PC-3 (cell line): Measurements from ENCODE around the gene GRIN1. TPM values are rescaled to one million over a fixed set of nuclear protein-coding genes. Genes with fewer than 3 reads are reported as not detected.
A peak's percentile ranks its signal among the peaks of the same experiment; 100 is the strongest.

Experiments used
- ATAC-seq: fragments of 200-7000 bp; cut with Tn5 transposase; 2 replicates; pipeline ENCODE4 v1.9.1; 2020; ENCODE audit warnings: mild to moderate bottlenecking, moderate library complexity
- BruUV-seq: library from RNA; stranded (reverse); fragments of 400-500 nt; replicated peaks from 2 replicates; lab custom pipeline; 2021; lab: Mats Ljungman, UMichigan
- CTCF ChIA-PET: fragments of 300-600 bp; sonication (Branson Sonifier 250); formaldehyde crosslinking; loops from one replicate; lab custom pipeline; 2022; ENCODE audit warnings: antibody characterized with exemption; lab: Charles Lee
- POLR2A ChIA-PET: fragments of 300-600 bp; sonication (Branson Sonifier 250); formaldehyde crosslinking; loops from one replicate; lab custom pipeline; 2022; ENCODE audit warnings: antibody characterized with exemption; ENCODE audit not compliant: unreplicated experiment; lab: Charles Lee
- DNase-seq: peaks from one replicate; pipeline ENCODE4 v3.0.0-alpha.2; 2015
- H2AFZ ChIP-seq: fragments of 300-600 bp; sonication (generic); 2 replicates; pipeline ENCODE4 v1.6.0; 2016; ENCODE audit warnings: antibody characterized with exemption, low read length
- H3F3A ChIP-seq: fragments of 300-600 bp; sonication (generic); one replicate; pipeline ENCODE4 v1.6.0; 2017; ENCODE audit warnings: antibody characterized with exemption, low read length, control low read depth, mild to moderate bottlenecking; ENCODE audit not compliant: unreplicated experiment
- H3K27ac ChIP-seq: fragments of 300-600 bp; sonication (generic); 2 replicates; pipeline ENCODE4 v1.5.1; 2016; ENCODE audit warnings: mild to moderate bottlenecking, low read length
- H3K27me3 ChIP-seq: fragments of 300-600 bp; sonication (generic); 2 replicates; pipeline ENCODE4 v1.6.1; 2016; ENCODE audit warnings: low read length, mixed read lengths
- H3K36me3 ChIP-seq: fragments of 300-600 bp; sonication (generic); 2 replicates; pipeline ENCODE4 v1.6.1; 2016; ENCODE audit warnings: low read depth, mixed run types, low read length, mixed read lengths
- H3K4me1 ChIP-seq: fragments of 300-600 bp; sonication (generic); 2 replicates; pipeline ENCODE4 v1.5.1; 2016; ENCODE audit warnings: low read length; ENCODE audit not compliant: insufficient read depth
- H3K4me2 ChIP-seq: fragments of 300-600 bp; sonication (generic); 2 replicates; pipeline ENCODE4 v1.6.0; 2016; ENCODE audit warnings: low read length
- H3K4me3 ChIP-seq: fragments of 300-600 bp; sonication (generic); 2 replicates; pipeline ENCODE4 v1.5.1; 2016; ENCODE audit warnings: mild to moderate bottlenecking, low read length, mixed read lengths
- H3K79me2 ChIP-seq: fragments of 300-600 bp; sonication (generic); 2 replicates; pipeline ENCODE4 v1.6.1; 2017; ENCODE audit warnings: low read length, mixed read lengths
- H3K9ac ChIP-seq: fragments of 300-600 bp; sonication (generic); 2 replicates; pipeline ENCODE4 v1.6.0; 2016; ENCODE audit warnings: mild to moderate bottlenecking, low read length
- H3K9me2 ChIP-seq: fragments of 300-600 bp; sonication (generic); replicated peaks from 2 replicates; pipeline ENCODE4 v1.6.1; 2016; ENCODE audit warnings: mixed run types, low read length, mixed read lengths
- H3K9me3 ChIP-seq: fragments of 300-600 bp; sonication (generic); 2 replicates; pipeline ENCODE4 v1.6.1; 2016; ENCODE audit warnings: low read length, mixed read lengths
- H4K20me1 ChIP-seq: fragments of 300-600 bp; sonication (generic); 2 replicates; pipeline ENCODE4 v1.6.1; 2016; ENCODE audit warnings: low read length, mixed read lengths
- EZH2 ChIP-seq: fragments of 300-600 bp; sonication (generic); IDR thresholded peaks from one replicate; pipeline ENCODE4 v1.6.1; 2017; ENCODE audit warnings: antibody characterized with exemption, mild to moderate bottlenecking, low read length; ENCODE audit not compliant: unreplicated experiment
- EZH2phosphoT487 ChIP-seq: fragments of 300-600 bp; sonication (generic); IDR thresholded peaks from 2 replicates; pipeline ENCODE4 v1.6.1; 2018; ENCODE audit warnings: mild to moderate bottlenecking, antibody characterized with exemption, low read length, borderline replicate concordance
- intact Hi-C: fragments of 100-400 bp; cut with micrococcal nuclease; formaldehyde crosslinking; loops from 2 replicates; pipeline ENCODE4 v1.9.0; 2023
- microRNA-seq: library from miRNA; unstranded; fragments of <30 nt; microRNA quantifications from one replicate; pipeline ENCODE4 v1.1.0, GENCODE V29; 2020; ENCODE audit not compliant: unreplicated experiment
- total RNA-seq: library from RNA; depleted of rRNA; stranded (reverse); fragments of >200 nt; gene quantifications from 2 replicates; pipeline ENCODE4 v1.2.3, GENCODE V29; 2014; rRNA removed
- TF ChIP-seq, protein P1 (sequence below): fragments of 300-600 bp; sonication (generic); conservative IDR thresholded peaks from 2 replicates; pipeline ENCODE4 v1.5.1; 2017; ENCODE audit warnings: antibody characterized with exemption, low read depth, mild to moderate bottlenecking, low read length

The GRIN1 gene
- total RNA-seq, 1 experiment from 2014 or later: 0.11 TPM

DNA sequence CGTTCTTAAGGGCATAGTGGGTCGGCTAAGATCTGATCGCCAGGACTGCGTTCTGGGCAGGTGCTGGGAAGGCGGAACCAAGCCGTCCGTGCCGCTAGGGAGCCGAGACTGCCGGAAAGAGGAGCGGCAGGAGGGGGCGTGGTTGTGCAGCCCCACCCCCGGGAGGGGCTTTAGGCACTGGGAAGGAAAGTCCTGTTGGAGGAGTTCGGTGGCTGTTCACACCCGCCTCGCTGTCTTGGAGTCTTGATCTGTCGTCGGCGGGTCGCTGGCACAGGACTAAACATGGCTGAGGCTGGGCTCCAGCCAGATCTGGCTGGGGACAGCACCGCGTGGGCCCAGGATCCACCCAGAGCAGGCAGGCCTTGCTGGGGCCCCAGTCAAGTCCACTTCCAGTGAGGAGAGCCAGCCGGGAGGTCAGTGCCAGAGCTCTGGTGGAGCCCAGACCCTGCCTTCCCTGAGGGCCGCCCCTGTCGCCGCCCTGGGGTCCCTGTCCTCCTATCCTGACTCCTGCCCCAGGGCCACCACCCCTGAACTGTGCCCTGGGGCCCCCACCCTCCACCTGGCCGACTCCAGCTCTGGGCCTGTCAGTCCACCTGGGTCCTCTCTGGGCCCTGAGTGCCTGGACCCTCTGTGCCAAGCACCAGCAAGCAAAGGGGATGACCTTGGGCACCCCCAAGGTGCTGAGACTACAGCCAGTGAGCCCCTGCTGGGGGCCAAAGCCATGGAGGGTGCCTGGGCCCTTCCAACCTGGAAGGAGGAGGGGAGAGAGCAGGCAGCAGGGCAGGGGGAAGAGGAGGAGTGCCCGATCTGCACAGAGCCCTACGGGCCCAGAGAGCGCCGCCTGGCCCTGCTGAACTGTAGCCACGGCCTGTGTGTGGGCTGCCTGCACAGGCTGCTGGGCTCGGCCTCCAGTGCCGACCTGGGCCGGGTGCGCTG is 78.6 kb downstream of the GRIN1 start:
- Histone ChIP-seq H3K36me3 (no peaks in the 10 kb centered on the region), H3K9ac (peak overlapping the region; percentile 59), H3K9me3 (no peaks in the 10 kb centered on the region), H3K4me2 (peak overlapping the region; percentile 90), H3K4me1 (peaks cover 24% of the 10 kb centered on the region), H3K27ac (peak overlapping the region; percentile 42), H3K79me2 (no peaks in the 10 kb centered on the region), H3K4me3 (peak overlapping the region; percentile 70), H3K9me2 (no peaks in the 10 kb centered on the region), H2AFZ (peak overlapping the region; percentile 38; the same call in 1 of the 2 replicates), H3F3A (no peaks in the 10 kb centered on the region), H4K20me1 (no peaks in the 10 kb centered on the region), H3K27me3 (no peaks in the 10 kb centered on the region)
- DNase-seq: peak; percentile 84
- TF ChIP-seq, protein P1, sequence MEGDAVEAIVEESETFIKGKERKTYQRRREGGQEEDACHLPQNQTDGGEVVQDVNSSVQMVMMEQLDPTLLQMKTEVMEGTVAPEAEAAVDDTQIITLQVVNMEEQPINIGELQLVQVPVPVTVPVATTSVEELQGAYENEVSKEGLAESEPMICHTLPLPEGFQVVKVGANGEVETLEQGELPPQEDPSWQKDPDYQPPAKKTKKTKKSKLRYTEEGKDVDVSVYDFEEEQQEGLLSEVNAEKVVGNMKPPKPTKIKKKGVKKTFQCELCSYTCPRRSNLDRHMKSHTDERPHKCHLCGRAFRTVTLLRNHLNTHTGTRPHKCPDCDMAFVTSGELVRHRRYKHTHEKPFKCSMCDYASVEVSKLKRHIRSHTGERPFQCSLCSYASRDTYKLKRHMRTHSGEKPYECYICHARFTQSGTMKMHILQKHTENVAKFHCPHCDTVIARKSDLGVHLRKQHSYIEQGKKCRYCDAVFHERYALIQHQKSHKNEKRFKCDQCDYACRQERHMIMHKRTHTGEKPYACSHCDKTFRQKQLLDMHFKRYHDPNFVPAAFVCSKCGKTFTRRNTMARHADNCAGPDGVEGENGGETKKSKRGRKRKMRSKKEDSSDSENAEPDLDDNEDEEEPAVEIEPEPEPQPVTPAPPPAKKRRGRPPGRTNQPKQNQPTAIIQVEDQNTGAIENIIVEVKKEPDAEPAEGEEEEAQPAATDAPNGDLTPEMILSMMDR: no peak
- TF ChIP-seq EZH2 (no peak), EZH2phosphoT487 (no peak)
- peak; percentile 70 for ATAC-seq
- CTCF ChIA-PET: no interaction called here
- intact Hi-C loops: no loop called here
- BruUV-seq: TSS peak; percentile 66
- POLR2A ChIA-PET: interaction anchor here (0.5 to 0.7 kb wide), 2 partner anchors 67 to 131 kb away, joined by 5 to 7 read pairs; no protein-coding TSS in a partner anchor

DNA sequence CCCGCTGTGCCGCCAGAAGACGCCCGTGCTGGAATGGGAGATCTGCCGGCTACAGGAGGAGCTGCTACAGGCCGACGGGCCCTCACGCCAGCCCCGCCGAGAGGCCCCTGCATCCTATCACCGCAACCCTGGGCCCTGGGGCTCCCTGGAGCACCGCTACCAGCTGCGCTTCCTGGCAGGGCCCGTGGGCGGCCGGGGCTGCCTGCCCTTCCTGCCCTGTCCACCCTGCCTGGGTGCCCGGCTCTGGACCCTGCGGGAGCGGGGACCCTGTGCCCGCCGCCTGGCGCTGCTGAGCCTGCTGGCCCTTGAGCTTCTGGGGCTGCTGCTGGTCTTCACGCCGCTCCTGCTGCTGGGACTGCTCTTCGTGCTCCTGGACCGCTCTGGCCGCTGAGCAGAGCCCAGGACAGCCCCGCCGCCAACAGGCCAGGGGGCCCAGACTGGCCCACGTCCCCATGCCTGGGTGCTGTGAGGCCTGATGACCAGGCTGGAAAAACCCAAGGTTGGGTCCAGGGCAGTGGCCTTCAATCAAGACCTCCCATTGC is 79.3 kb downstream of the GRIN1 start:
- peak; percentile 2 for ATAC-seq
- Histone ChIP-seq H3K4me1 (peaks cover 24% of the 10 kb centered on the region), H3F3A (no peaks in the 10 kb centered on the region), H3K4me3 (peak overlapping the region; percentile 70), H3K9me3 (no peaks in the 10 kb centered on the region), H4K20me1 (no peaks in the 10 kb centered on the region), H3K36me3 (no peaks in the 10 kb centered on the region), H3K9me2 (no peaks in the 10 kb centered on the region), H3K9ac (no peak overlapping the region; the same call in 1 of the 2 replicates), H3K79me2 (no peaks in the 10 kb centered on the region), H3K4me2 (peak overlapping the region; percentile 90), H2AFZ (no peak overlapping the region), H3K27me3 (no peaks in the 10 kb centered on the region), H3K27ac (peak overlapping the region; percentile 10)
- ChIA-PET CTCF (no interaction called here), POLR2A (interaction anchor here (0.7 kb wide), 1 partner anchor 68 kb away, joined by 5 read pairs; no protein-coding TSS in a partner anchor)
- no peak for TF ChIP-seq EZH2
- no peak for TF ChIP-seq EZH2phosphoT487
- TF ChIP-seq, protein P1: no peak
- DNase-seq: no peak
- BruUV-seq: no TSS peak
- intact Hi-C loops: no loop called here

Small RNA genes lying within 50 kb of the gene (microRNA-seq; reads per million reads assigned to microRNA genes)
- gene MIR3621: not detected

Other genes with a start within 250 kb of the GRIN1 start
- 138 and 159 TPM in 2 replicates for gene FBXW5, start 194.4 kb upstream of the GRIN1 start, total RNA-seq
- 0.77 TPM in 1 of 2 replicates, not detected in the other for gene C8G, start 193.9 kb upstream of the GRIN1 start, total RNA-seq
- gene LCN12, start 186.9 kb upstream of the GRIN1 start, total RNA-seq: 0.55 TPM in 1 of 2 replicates, not detected in the other
- not detected in 2 replicates for gene PTGDS, start 161.7 kb upstream of the GRIN1 start, total RNA-seq
- gene LCNL1, start 156.2 kb upstream of the GRIN1 start, total RNA-seq: not detected in 2 replicates
- 113 and 137 TPM in 2 replicates for gene PAXX, start 146.7 kb upstream of the GRIN1 start, total RNA-seq
- gene CLIC3, start 142.6 kb upstream of the GRIN1 start, total RNA-seq: 1.4 and 4.3 TPM in 2 replicates
- gene ABCA2, start 110.9 kb upstream of the GRIN1 start, total RNA-seq: 25.9 and 31.5 TPM in 2 replicates
- not detected in 2 replicates for gene FUT7, start 107.1 kb upstream of the GRIN1 start, total RNA-seq
- gene NPDC1, start 93.0 kb upstream of the GRIN1 start, total RNA-seq: 25.4 and 33.3 TPM in 2 replicates
- gene ENTPD2, start 85.1 kb upstream of the GRIN1 start, total RNA-seq: 0.92 and 1.3 TPM in 2 replicates
- gene SAPCD2, start 68.6 kb upstream of the GRIN1 start, total RNA-seq: 98.4 and 134 TPM in 2 replicates
- 5.0 and 6.4 TPM in 2 replicates for gene UAP1L1, start 61.6 kb upstream of the GRIN1 start, total RNA-seq
- 65.5 and 71.6 TPM in 2 replicates for gene MAN1B1, start 52.2 kb upstream of the GRIN1 start, total RNA-seq
- 101 and 103 TPM in 2 replicates for gene DPP7, start 24.4 kb upstream of the GRIN1 start, total RNA-seq
- gene LRRC26, start 30.9 kb downstream of the GRIN1 start, total RNA-seq: 0.40 and 2.0 TPM in 2 replicates
- not detected in 2 replicates for gene TMEM210, start 32.9 kb downstream of the GRIN1 start, total RNA-seq
- gene ANAPC2, start 49.4 kb downstream of the GRIN1 start, total RNA-seq: 21.6 and 30.2 TPM in 2 replicates
- 123 and 148 TPM in 2 replicates for gene SSNA1, start 49.5 kb downstream of the GRIN1 start, total RNA-seq
- 11.3 and 14.7 TPM in 2 replicates for gene TPRN, start 61.6 kb downstream of the GRIN1 start, total RNA-seq
- gene TMEM203, start 66.5 kb downstream of the GRIN1 start, total RNA-seq: 31.3 and 36.4 TPM in 2 replicates
- gene NDOR1, start 66.5 kb downstream of the GRIN1 start, total RNA-seq: 21.5 and 25.7 TPM in 2 replicates
- 1.7 and 2.8 TPM in 2 replicates for gene RNF208, start 83.1 kb downstream of the GRIN1 start, total RNA-seq
- 0.29 and 1.3 TPM in 2 replicates for gene CYSRT1, start 86.0 kb downstream of the GRIN1 start, total RNA-seq
- 1.2 and 1.7 TPM in 2 replicates for gene RNF224, start 88.3 kb downstream of the GRIN1 start, total RNA-seq
- 1.0 and 1.5 TPM in 2 replicates for gene SLC34A3, start 91.7 kb downstream of the GRIN1 start, total RNA-seq
- 424 and 599 TPM in 2 replicates for gene TUBB4B, start 102.1 kb downstream of the GRIN1 start, total RNA-seq
- not detected in 2 replicates for gene STPG3, start 112.1 kb downstream of the GRIN1 start, total RNA-seq
- gene NELFB, start 116.2 kb downstream of the GRIN1 start, total RNA-seq: 50.7 and 69.5 TPM in 2 replicates
- gene TOR4A, start 138.6 kb downstream of the GRIN1 start, total RNA-seq: 28.9 and 32.7 TPM in 2 replicates
- gene NRARP, start 163.1 kb downstream of the GRIN1 start, total RNA-seq: 35.5 and 36.8 TPM in 2 replicates